Left lung (tissue), 10 donors: ENCODE measurements around the gene ST6GAL1. TPM values are rescaled to one million over a fixed set of nuclear protein-coding genes. Genes with fewer than 3 reads are reported as not detected.

Source experiments
- ATAC-seq: fragments of 200-7000 bp; cut with Tn5 transposase; one replicate; pipeline ENCODE4 v1.9.1; 2020; ENCODE audit warnings: moderate library complexity
- DNase-seq, 4 donors: peaks; one replicate each; pipeline ENCODE4 v3.0.0-alpha.2; 2013 to 2020
- H3K27ac ChIP-seq, 2 donors: fragments of 200-600 bp; sonication (generic) in 1 of 2; one replicate each; pipeline versions ENCODE4 v1.5.0 to v1.8.0; 2020 to 2021
- H3K27me3 ChIP-seq, 2 donors: fragments of 200-600 bp; sonication (generic) in 1 of 2; one replicate each; pipeline versions ENCODE4 v1.5.0 to v1.8.0; 2020 to 2021
- H3K36me3 ChIP-seq, 2 donors: fragments of 200-600 bp; sonication (generic) in 1 of 2; one replicate each; pipeline versions ENCODE4 v1.5.0 to v1.8.0; 2020 to 2021
- H3K4me1 ChIP-seq, 2 donors: fragments of 200-600 bp; one replicate each; pipeline ENCODE4 v1.8.0; 2021
- H3K4me3 ChIP-seq, 2 donors: fragments of 200-600 bp; sonication (generic) in 1 of 2; one replicate each; pipeline versions ENCODE4 v1.5.0 to v1.8.0; 2020 to 2021; ENCODE audit warnings: mild to moderate bottlenecking in 1 of 2
- H3K9me3 ChIP-seq, 2 donors: fragments of 200-600 bp; sonication (generic) in 1 of 2; one replicate each; pipeline versions ENCODE4 v1.5.0 to v1.8.0; 2020 to 2021
- CTCF ChIP-seq, 2 donors: fragments of 200-600 bp; sonication (generic) in 1 of 2; IDR thresholded peaks; one replicate each; pipeline versions ENCODE4 v1.5.0 to v1.8.0; 2021; ENCODE audit warnings: antibody characterized with exemption in 2 of 2
- intact Hi-C, 2 donors: fragments of 100-400 bp; cut with DNase I; formaldehyde crosslinking; loops; one replicate each; pipeline versions ENCODE4 v1.11.2 to v1.14.2; 2022
- polyA plus RNA-seq, 6 donors: library from polyadenylated mRNA; unstranded; fragments of 120-200 nt; gene quantifications; one replicate each; pipeline ENCODE4 v1.2.1, GENCODE V29; 2013; ENCODE audit not compliant: insufficient read length in 6 of 6
- total RNA-seq, 2 donors: library from RNA; stranded (reverse); fragmentation: NEBNext Ultra II Directional; extraction: Animal tissue kit (Norgen Biotek cat#: 25700); gene quantifications; one replicate each; pipeline ENCODE4 v1.2.1, GENCODE V29; 2021
- donor health status: DM: no; HTN: yes; CAD: no.
- donor health status: DM: no; HTN: no; CAD: no.

Gene ST6GAL1
- total and polyA plus RNA-seq, 8 donors = 45.5 to 132 (median 56.2) TPM

- Histone ChIP-seq H3K9me3 (no peaks in the 10 kb centered on the region), H3K4me3 (no peak overlapping the region), H3K4me1 (no peaks in the 10 kb centered on the region), H3K27me3 (no peaks in the 10 kb centered on the region), H3K27ac (no peak overlapping the region), H3K36me3 (no peaks in the 10 kb centered on the region)
- no peak for TF ChIP-seq CTCF (IDR thresholded peaks at IDR 0.05)
- intact Hi-C loops = loop anchor here in 1 of 2 donors (10.0 kb wide), 1 partner anchor 50 kb away; no protein-coding TSS in a partner anchor
- DNase-seq = no peak
- ATAC-seq = no peak
These were observed 184.2 kb downstream of the ST6GAL1 start for GRCh38 chr3:187114511-187114910.

- no peaks in the 10 kb centered on the region for H3K27me3 ChIP-seq
- ATAC-seq (no peak), DNase-seq (no peak)
- no peaks in the 10 kb centered on the region for H3K4me1 ChIP-seq
- no peak overlapping the region for H3K27ac ChIP-seq
- no peaks in the 10 kb centered on the region for H3K36me3 ChIP-seq
- intact Hi-C loops = no loop called here
- no peak overlapping the region for H3K4me3 ChIP-seq
- TF ChIP-seq CTCF (IDR thresholded peaks at IDR 0.05) = no peak
- no peaks in the 10 kb centered on the region for H3K9me3 ChIP-seq
These were observed 190.0 kb downstream of the ST6GAL1 start for GRCh38 chr3:187120326-187120725.

GRCh38 chr3:187122261-187122660 lies 191.9 kb downstream of the ST6GAL1 start:
- no peak overlapping the region for H3K4me3 ChIP-seq
- no peak overlapping the region for H3K27ac ChIP-seq
- TF ChIP-seq CTCF (IDR thresholded peaks at IDR 0.05) = no peak
- ATAC-seq = no peak
- DNase-seq = no peak
- H3K4me1 ChIP-seq = no peaks in the 10 kb centered on the region
- no peaks in the 10 kb centered on the region for H3K36me3 ChIP-seq
- intact Hi-C loops = no loop called here
- H3K27me3 ChIP-seq = no peaks in the 10 kb centered on the region
- H3K9me3 ChIP-seq = peaks cover 0 to 3% of the 10 kb centered on the region in 2 donors

- ATAC-seq (no peak), DNase-seq (no peak)
- no peaks in the 10 kb centered on the region for H3K27me3 ChIP-seq
- H3K9me3 ChIP-seq = peaks cover 0 to 3% of the 10 kb centered on the region in 2 donors
- H3K4me1 ChIP-seq = peaks cover 0 to 7% of the 10 kb centered on the region in 2 donors
- H3K4me3 ChIP-seq = no peak overlapping the region
- TF ChIP-seq CTCF (IDR thresholded peaks at IDR 0.05) = no peak
- intact Hi-C loops = no loop called here
- no peaks in the 10 kb centered on the region for H3K36me3 ChIP-seq
- no peak overlapping the region for H3K27ac ChIP-seq
These were observed 195.1 kb downstream of the ST6GAL1 start for GRCh38 chr3:187125319-187126031.

Other genes with a start within 250 kb of the ST6GAL1 start
- gene KNG1, start 213.2 kb upstream of the ST6GAL1 start, total RNA-seq = not detected
- gene KNG1, start 213.2 kb upstream of the ST6GAL1 start, polyA plus RNA-seq = 1 to 10 TPM in 1 of 6 donors, under 1 TPM in 5; 0.26 to 1.2 (median 0.49) TPM
- gene EIF4A2, start 146.9 kb upstream of the ST6GAL1 start, total RNA-seq = 100 to 1,000 TPM; 344 to 435 TPM
- gene EIF4A2, start 146.9 kb upstream of the ST6GAL1 start, polyA plus RNA-seq = 100 to 1,000 TPM; 735 to 925 (median 830) TPM
- gene RFC4, start 124.0 kb upstream of the ST6GAL1 start, total RNA-seq = 10 to 100 TPM; 12.9 to 21.1 TPM
- 10 to 100 TPM; 39.5 to 55.0 (median 45.2) TPM for gene RFC4, start 124.0 kb upstream of the ST6GAL1 start, polyA plus RNA-seq
- not detected for gene ADIPOQ, start 87.8 kb upstream of the ST6GAL1 start, total RNA-seq
- gene ADIPOQ, start 87.8 kb upstream of the ST6GAL1 start, polyA plus RNA-seq = under 1 TPM in 4 of 6 donors, not detected in 2; 0.03 to 0.10 (median 0.06) TPM
- 1 to 10 TPM; 7.4 to 8.2 TPM for gene RPL39L, start 209.0 kb downstream of the ST6GAL1 start, total RNA-seq
- gene RPL39L, start 209.0 kb downstream of the ST6GAL1 start, polyA plus RNA-seq = 10 to 100 TPM; 12.8 to 19.9 (median 15.2) TPM